GM21619 (cell line): ENCODE measurements around the gene IRF7.
"Not testable (repeated sequence)": the region's sequence is repeated elsewhere in the genome, so short reads cannot be mapped to it uniquely, and the experiment has no call there.

Source experiments
- ATAC-seq: cut with Tn5 transposase; IDR thresholded peaks from one replicate; pipeline ENCODE4 v1.9.1; 2021; ENCODE audit not compliant: unreplicated experiment

Gene IRF7

DNA sequence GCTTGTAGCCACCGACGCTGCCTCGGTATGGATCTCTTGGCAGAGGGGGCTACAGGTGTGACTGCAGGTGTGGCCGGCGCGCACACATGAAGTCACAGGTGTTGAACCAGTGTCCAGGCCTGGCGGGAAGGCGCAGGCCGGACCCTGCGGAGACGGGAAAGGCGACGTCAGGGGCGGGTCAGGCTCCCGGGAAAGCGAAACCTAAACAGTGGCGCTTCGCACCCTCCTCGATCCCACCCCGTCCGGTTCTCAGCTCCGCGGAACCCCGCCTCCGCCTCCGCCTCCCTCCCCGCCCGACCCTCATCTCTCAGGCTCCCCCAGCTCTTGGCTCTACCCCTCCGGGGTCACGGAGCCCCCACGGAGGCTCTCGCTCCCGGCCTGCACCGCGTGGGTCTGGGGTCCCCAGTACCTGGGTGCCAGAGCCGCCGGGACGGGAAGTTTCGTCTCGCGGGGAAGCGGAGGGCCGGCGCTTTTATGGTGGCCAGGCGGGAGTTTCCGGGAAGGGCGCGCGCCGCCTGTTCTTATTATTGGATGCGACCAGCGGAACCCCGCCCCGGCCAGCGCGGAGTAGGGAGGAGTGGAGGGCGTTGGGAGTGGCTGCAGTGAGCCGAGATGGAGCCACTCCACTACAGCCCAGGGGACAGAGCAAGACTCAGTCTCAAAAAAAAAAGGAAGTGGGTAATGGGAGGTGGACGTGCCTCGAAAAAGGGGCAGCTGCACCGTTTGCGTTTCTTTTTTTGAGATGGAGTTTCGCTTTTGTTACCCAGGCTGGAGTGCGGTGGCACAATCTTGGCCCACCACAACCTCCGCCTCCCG, at the start of gene IRF7:
Gene IRF7 (minus strand): TSS at position 447 of the 816 bp plus-strand sequence. CDS start 586 bp downstream, outside the sequence.
- ATAC-seq: peak; percentile 79

DNA sequence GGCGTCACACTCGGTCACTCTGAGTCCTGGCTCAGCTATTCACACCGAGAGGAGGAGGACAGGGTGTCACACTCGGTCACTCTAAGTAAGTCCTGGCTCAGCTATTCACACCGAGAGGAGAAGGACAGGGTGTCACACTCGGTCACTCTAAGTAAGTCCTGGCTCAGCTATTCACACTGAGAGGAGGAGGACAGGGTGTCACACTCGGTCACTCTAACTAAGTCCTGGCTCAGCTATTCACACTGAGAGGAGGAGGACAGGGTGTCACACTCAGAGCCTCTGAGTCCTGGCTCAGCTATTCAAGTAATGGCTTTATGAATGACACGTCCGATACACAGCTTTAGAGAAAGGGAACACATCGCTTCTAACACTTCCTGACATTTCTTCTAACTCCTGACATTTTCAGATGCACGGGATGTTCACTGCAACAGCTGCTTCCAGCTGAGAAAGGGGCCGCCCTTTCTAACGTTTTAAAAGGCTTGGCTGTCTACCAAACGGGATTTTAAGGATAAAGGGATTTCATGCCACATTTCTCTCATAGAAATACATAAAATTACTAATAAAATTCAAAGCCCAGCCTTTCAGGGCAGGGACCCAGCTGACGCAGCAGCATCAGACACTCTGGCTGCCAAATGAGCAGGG, 49.4 kb upstream of the IRF7 start:
- no peak for ATAC-seq

DNA sequence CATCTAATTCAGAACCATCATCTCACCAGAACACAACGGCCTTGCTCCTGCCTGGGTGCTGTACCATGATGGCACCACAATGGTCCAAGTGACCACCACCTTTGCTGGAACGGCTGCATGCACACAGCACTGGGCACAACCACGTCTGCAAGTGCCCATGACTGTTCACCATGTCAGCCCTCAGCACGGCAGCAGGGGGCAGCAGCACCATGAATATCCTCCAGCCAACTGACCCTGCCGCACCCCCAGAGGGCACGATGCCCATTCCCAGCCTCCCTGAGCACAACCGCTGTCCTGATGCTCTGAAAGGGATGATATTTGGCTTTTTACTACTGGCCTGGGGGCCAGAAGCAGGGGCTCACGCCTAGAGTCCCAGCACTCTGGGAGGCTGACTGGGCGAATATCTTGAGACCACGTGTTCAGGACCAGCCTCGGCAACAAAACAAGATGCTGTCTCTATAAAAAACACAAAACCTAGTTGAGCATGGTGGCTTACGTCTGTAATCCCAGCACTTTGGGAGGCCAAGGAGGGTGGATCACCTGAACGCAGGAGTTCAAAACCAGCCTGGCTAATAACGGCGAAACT, 47.0 kb upstream of the IRF7 start:
- ATAC-seq: no peak

DNA sequence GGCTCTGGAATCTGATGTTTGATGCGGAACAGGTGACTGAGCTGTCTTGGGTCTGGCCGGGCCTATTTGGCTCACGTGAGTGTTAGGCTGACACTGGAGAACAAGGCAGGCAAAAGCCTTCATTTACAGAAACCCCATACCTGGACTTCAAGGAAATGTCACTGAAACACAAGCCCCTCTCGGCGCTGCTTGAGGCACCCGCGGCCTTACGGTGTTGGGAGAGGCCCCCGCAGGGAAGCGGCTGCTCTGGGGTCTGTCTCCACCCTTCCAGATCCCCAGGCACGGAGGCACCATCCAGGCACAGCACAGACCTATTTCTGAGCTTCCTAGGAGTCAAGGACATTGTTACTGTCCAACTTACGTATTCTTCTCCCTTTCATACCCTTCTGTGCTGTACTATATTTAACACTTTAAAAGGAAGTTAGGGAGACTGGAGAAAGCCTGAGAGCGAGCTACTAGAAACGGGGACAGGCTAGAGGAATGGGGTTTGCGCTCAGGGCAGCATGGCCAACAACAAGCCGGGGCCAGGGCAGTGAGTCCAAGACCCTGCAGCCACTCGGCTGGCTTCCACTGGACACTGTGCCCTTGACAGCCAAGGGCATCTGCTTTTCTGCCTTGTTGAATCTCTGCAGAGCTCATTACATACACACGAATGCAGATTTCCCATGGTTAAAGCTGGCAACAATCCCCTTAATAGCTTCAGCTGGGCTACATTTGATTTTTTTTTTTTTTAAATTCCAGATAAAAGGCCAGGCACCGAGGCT, 45.1 kb upstream of the IRF7 start:
- no peak for ATAC-seq

DNA sequence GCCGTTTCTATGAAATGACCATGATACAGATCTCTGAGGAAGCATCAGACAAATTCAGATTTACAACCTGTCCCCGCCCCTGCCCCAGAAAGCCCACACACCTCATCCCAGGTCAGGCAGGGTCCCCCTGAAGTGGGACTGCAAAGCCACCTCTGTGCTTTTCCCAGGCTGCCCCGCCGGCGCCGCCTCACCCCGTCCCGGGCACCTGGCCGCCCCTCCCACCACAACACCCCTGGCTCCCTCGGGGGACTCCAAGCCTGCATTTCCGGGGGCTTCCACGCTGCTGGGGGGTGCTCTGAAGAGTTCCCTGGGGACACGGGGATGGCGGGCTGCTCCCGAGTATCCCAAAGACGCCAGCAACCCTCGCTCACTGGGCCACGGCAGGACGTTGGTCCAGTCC, 44.5 kb upstream of the IRF7 start:
- no peak for ATAC-seq

DNA sequence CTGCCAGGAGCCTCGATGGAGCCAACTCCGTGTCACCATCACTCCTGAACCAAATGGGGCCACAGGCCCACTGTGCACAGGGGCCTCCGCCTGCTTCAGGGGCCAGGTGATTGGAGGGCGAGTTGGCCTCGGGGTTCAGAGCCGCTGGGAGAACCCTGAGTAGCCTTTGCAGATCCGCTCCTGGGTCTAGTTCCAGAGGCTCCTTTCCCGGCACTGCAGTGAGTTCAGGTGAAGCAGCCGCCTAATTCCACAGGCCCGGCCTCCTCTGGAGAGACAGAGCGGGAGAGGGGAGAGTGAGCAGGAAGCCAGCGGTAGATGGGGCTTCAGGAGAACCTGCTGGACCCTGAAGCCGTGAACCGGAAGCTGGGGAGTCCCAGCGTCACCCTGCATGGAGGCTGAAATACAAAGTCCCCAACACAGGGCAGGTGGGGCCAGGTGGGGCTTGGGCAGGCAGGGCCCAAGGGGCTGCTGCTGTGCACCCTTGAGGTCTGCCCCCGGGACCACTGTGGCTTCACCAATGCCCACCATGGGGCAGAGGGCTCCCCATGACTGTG, 43.9 kb upstream of the IRF7 start:
- ATAC-seq: no peak

DNA sequence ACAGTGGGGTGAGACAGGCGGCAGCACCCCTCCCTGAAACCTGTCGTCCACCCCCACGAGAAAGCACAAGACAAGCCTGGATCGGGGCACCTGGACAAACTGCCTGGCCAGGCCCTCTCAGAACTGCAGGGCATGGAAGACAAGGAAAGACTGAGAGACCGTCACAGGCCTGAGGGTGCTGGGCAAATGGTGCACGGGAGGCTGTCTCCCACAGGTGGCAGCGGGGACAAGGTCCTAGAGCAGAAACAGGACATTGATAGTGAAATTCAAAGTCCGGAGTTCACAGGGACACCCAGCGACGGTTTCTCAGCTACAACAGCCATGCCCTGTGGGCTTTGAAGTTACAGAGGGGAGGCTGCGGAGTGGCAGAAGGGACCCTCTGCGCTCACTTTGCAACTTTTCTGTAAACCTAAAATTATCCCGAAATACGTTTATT, 42.0 kb upstream of the IRF7 start:
- ATAC-seq: no peak

DNA sequence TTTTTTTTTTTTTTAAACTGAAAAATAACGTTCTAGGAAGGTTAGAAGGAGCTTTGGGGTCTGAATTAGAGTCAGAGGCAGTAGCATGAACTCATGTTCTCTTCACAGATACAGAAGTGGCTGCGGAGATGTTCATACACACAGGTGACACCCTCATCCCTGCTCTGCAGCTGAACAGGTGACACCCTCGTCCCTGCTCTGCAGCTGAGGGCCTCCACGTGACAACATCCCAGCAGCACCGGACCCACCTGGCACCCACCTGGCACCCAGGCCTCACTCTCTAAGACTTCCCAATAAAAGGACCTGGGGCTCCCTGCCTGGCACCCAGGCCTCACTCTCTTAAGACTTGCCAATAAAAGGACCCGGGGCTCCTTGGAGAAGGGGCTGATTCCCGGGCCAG, 41.1 kb upstream of the IRF7 start:
- ATAC-seq: no peak

DNA sequence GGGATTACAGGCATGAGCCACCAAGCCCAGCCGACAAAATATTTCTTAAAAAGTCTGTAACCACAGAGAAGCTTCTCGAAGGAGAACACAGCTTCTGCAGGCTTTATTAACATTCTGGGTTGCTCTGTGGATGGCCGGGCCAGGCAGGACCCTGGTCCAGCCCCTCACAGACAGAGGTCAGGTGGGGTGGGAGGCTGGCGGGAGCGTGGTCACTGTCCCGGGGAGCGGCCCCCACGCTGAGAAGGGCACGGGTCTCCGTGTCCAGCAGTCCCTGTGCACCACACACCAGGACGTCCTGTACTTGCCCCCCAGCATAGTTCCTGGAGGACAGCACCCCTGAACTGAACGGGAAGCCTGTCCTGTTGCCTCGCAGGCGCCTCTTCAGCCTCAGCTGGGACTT, 40.7 kb upstream of the IRF7 start:
- ATAC-seq: no peak

DNA sequence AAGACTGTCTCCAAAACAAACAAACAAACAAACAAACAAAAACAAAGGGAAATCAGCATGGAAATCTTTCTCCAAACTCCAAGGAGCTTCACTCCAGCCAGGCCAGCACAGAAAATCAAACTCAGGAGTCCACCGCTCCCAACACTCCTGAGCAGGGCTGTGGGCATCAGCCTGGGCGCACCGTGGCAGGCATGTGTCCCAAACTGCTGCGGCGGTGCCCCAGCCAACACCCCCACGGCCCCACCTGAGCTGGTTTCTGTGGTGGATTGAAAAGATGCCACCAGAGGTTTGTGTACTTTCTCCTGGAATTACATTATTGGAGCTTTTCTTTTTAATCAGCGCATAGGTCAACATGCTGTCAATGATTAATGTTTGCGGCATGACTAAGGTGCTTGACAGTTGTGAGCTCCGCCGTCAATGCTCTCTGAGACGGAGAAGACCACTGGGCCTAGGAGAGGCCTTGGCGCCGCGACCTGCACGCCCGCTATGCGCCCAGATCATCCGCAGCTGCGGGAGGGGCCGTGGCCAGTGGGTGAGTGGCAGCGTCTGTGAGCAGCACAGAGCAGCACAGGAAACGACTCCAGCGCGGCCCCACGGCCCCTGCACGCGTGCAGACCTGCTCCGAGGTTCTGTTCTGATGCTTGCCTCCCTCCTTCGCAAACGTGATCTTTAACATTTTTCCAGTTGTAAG, 39.4 kb upstream of the IRF7 start:
- ATAC-seq: no peak

DNA sequence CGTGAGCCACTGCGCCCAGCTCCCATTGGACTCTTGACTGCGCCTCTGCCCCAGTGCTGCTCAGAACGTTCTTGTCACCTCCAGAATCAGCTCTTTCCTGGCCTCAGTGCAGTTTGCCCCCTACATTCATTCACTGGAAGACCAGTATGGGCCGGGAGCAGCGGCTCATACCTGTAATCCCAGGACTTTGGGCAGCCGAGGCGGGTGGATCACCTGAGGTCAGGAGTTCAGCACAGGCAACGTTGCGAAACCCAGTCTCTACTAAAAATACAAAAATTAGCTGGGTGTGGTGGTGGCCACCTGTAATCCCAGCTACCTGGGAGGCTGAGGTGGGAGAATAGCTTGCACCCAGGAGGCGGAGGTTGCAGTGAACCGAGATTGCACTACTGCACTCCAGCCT, 38.7 kb upstream of the IRF7 start:
- ATAC-seq: not testable (repeated sequence)

DNA sequence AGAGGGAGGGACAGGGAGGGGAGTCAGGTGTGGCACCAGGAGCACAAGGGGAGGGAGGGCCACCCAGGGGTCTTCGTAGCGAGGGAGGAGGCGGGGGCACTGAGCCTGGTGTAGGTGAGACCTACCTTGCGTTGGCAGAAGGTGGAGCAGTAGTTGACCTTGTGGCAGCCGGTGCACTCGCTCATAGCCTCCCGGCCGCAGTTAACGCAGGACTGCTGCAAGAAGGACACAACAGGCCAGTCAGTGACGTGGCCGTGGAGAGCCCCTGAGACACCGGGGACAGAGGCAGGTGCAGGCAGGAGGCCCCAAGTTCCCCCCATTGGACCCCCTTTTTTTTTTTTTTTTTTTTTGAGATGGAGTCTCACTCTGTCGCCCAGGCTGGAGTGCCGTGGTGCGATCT, 38.1 kb upstream of the IRF7 start:
- no peak for ATAC-seq

DNA sequence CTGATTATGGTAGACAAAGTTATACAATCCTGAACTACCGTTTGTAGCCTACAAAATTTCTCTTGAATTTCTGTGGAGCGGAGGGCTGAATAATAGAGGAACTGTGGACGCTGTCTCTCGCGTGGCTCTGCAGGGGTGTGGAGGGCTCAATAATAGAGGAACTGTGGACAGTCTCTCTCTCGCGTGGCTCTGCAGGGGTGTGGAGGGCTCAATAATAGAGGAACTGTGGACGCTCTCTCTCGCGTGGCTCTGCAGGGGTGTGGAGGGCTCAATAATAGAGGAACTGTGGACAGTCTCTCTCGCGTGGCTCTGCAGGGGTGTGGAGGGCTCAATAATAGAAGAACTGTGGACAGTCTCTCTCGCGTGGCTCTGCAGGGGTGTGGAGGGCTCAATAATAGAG, 37.4 kb upstream of the IRF7 start:
- not testable (repeated sequence) for ATAC-seq

DNA sequence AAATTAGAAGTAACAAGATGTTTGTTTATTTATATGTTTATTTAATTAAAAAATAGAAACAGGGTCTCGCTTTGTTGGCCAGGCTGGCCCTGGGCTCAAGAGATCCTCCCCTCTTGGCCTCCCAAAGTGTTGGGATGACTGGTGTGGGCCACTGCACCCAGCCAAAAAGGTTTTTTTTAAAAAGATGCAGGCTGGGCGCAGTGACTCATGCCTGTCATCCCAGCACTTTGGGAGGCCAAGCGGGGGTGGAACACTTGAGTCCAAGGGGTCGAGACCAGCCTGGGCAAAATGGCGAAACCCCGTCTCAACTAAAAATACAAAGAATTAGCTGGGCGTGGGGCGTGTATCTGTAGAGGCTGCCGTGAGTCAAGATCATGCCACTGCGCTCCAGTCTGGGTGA, 34.7 kb upstream of the IRF7 start:
- no peak for ATAC-seq

DNA sequence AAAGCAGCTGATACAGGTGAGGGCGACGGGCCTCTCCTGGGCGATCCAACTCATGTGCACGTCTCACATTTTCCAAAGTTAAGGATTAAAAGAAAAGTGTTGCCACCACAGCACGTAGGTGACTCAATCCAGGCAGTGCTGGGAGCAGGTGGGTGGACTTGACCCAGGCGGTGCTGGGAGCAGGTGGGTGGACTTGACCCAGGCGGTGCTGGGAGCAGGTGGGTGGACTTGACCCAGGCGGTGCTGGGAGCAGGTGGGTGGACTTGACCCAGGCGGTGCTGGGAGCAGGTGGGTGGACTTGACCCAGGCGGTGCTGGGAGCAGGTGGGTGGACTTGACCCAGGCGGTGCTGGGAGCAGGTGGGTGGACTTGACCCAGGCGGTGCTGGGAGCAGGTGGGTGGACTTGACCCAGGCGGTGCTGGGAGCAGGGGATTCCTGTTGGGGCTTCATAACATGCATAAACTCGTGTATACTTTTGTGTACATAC, 32.0 kb upstream of the IRF7 start:
- not testable (repeated sequence) for ATAC-seq

DNA sequence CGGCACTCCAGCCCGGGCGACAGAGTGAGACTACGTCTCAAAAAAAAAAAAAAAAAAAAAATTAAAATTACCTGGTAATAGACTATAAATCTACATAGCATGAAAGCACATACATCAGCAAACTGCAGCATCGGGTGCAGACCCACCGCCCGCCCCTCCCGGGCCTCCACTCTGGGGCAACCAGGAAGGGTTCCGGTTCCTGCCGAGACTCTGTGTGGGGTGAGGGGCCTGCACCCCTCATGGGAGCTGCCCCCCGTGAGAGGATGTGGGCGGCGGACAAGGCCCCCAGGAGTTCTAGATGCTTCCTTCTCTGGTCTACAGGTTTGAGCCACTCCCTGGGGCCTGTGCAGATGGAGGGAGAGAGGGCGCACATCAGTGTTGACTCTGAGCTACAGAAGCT, 30.5 kb upstream of the IRF7 start:
- no peak for ATAC-seq

DNA sequence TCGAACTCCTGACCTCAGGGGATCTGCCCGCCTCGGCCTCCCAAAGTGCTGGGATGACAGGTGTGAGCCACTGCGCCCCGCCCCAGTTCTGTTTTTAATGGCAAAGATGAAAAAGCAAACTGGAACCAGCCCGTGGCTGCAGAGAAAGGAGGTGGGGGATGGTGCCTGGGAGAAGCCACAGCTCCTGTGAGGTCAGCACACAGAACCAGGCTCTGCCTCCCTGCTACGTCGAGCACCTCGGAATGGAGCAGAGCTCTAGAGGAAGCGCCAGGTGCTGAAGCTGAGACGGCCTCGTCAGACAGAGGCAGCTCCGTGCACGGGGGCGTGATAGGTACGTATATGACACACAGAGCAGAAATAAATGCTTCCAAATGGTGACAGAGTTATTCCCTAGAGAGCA, 29.8 kb upstream of the IRF7 start:
- no peak for ATAC-seq

DNA sequence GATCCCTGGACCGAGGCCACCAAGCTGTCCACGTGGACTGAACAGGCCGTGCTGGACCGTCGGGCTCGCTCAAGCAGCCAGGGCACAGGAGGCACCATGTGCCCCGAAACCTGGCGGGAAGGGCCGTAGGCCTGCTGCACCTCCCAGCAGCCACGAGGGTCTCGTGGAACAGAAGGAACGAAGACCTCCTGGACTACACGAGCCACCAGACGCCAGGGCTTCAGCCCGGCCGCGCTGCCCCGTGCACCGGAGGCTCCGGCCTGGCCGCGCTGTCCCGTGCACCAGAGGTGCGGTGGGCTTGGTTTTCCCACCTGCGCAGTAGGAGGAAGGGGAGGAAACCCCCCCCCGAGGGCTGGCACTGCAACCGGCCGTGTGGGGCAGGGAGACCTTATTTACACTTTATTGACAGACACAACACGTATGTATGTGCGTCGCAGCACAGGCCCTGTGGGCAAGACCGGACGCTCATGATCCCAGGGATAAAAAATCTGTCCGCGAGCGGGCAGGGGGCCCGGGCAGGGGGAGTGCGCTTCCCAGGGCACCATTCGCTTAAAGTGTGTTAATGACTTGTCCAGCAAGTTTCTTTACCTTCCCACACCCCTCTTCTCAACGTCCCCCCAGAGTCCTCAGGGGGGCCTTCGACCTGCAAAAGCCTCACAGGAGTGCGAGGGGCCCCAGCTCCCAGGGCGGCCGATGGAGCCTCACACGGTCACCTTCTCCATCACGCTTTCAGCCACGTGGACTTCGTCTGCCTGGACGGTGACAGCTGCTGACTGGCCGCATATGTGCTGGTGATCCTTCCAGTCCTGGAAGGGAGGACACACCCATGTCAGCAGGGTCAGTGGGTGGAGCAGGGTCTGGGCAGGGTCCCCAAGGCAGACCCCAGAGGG, 28.3 kb upstream of the IRF7 start:
- no peak for ATAC-seq

DNA sequence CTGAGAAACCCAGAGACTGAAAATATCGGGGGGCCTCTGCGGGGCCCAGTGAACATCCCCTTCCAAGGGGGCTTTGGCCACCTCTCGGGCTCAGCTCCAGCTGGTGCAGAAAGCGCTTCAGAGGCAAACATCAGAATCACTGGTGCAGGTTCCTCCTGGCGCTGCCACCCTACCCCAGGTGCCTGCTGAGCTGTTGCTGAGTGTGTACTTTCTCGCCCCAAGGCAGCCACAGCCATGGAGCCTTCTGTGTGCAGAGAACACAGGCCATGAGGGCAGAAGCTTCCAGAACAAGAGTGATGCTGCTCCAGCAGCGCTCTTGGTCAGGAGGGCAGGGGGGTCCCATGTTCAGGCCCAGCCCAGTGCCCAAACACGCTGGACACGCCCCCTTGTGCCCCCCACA, 27.6 kb upstream of the IRF7 start:
- no peak for ATAC-seq
